Progenitor cell of endocrine pancreas (in vitro differentiated cells): ENCODE results near the gene KLF17. TPM values are rescaled to one million over a fixed set of nuclear protein-coding genes. Genes with fewer than 3 reads are reported as not detected.

Experiments
- DNase-seq: peaks from one replicate; pipeline ENCODE4 v3.0.0; 2021; ENCODE audit warnings: low spot score; ENCODE audit not compliant: unreplicated experiment
- H3K27ac Mint-ChIP-seq: 2 replicates; pipeline ENCODE4 v1.8.0; 2021; ENCODE audit warnings: mild to moderate bottlenecking, moderate library complexity, mixed read lengths
- H3K27me3 Mint-ChIP-seq: 2 replicates; pipeline ENCODE4 v1.8.0; 2021; ENCODE audit warnings: mixed read lengths
- H3K36me3 Mint-ChIP-seq: 2 replicates; pipeline ENCODE4 v1.8.0; 2022; ENCODE audit warnings: mixed read lengths; ENCODE audit not compliant: insufficient read depth
- H3K4me1 Mint-ChIP-seq: 2 replicates; pipeline ENCODE4 v1.8.0; 2021; ENCODE audit warnings: low read depth, mixed read lengths
- H3K4me3 Mint-ChIP-seq: 2 replicates; pipeline ENCODE4 v1.8.0; 2021; ENCODE audit warnings: low read depth, mild to moderate bottlenecking, moderate library complexity, mixed read lengths
- H3K9me3 Mint-ChIP-seq: 2 replicates; pipeline ENCODE4 v1.8.0; 2021; ENCODE audit warnings: low read depth, mixed read lengths
- CTCF ChIP-seq: fragments of 200-600 bp; sonication (generic); IDR thresholded peaks from one replicate; pipeline ENCODE4 v1.5.0; 2021; ENCODE audit warnings: antibody characterized with exemption, mild to moderate bottlenecking; ENCODE audit not compliant: unreplicated experiment
- long read RNA-seq: library from polyadenylated mRNA; unstranded; transcript quantifications from one replicate; pipeline ENCODE4 v2.0.0, GENCODE V29; 2020
- total RNA-seq: library from RNA; stranded (reverse); gene quantifications from 2 replicates; pipeline ENCODE4 v1.2.1, GENCODE V29; 2021

The KLF17 gene
- total RNA-seq, result not detected in 2 replicates
- long read RNA-seq, result 0 reads

- TF ChIP-seq CTCF, result no peak
- Mint-ChIP-seq H3K9me3 (no peaks in the 10 kb centered on the region), H3K27ac (no peak within 1 kb of the TSS), H3K4me3 (no peak within 1 kb of the TSS), H3K4me1 (no peaks in the 10 kb centered on the region), H3K27me3 (peaks cover 17% of the 10 kb centered on the region), H3K36me3 (no peaks in the 10 kb centered on the region)
- DNase-seq, result no peak
These were observed at the start of gene KLF17 for GRCh38 chr1:44118682-44119081. Gene KLF17, plus strand, starts transcription at chr1:44118821. Its CDS starts 87 bp downstream, at chr1:44118908.

GRCh38 chr1:44071461-44071860 is 47.2 kb upstream of the KLF17 start:
- Mint-ChIP-seq H3K36me3 (no peaks in the 10 kb centered on the region), H3K9me3 (no peaks in the 10 kb centered on the region), H3K27me3 (peaks cover 23% of the 10 kb centered on the region), H3K4me1 (peaks cover 12% of the 10 kb centered on the region), H3K27ac (no peak overlapping the region), H3K4me3 (no peak overlapping the region)
- no peak for DNase-seq
- TF ChIP-seq CTCF, result no peak

GRCh38 chr1:44072204-44072603 is 46.4 kb upstream of the KLF17 start:
- no peak for DNase-seq
- no peak overlapping the region for H3K4me3 Mint-ChIP-seq
- H3K4me1 Mint-ChIP-seq, result peaks cover 12% of the 10 kb centered on the region
- H3K9me3 Mint-ChIP-seq, result no peaks in the 10 kb centered on the region
- H3K27ac Mint-ChIP-seq, result no peak overlapping the region
- TF ChIP-seq CTCF, result no peak
- peaks cover 21% of the 10 kb centered on the region for H3K27me3 Mint-ChIP-seq
- H3K36me3 Mint-ChIP-seq, result no peaks in the 10 kb centered on the region

- no peak for DNase-seq
- no peaks in the 10 kb centered on the region for H3K36me3 Mint-ChIP-seq
- H3K27ac Mint-ChIP-seq, result no peak overlapping the region
- H3K4me1 Mint-ChIP-seq, result peaks cover 8% of the 10 kb centered on the region
- H3K27me3 Mint-ChIP-seq, result peaks cover 17% of the 10 kb centered on the region
- no peak for TF ChIP-seq CTCF
- no peaks in the 10 kb centered on the region for H3K9me3 Mint-ChIP-seq
- H3K4me3 Mint-ChIP-seq, result no peak overlapping the region
These were observed 45.8 kb upstream of the KLF17 start for GRCh38 chr1:44072821-44073220.

- H3K4me1 Mint-ChIP-seq, result peaks cover 8% of the 10 kb centered on the region
- DNase-seq, result no peak
- no peak for TF ChIP-seq CTCF
- peaks cover 17% of the 10 kb centered on the region for H3K27me3 Mint-ChIP-seq
- H3K9me3 Mint-ChIP-seq, result no peaks in the 10 kb centered on the region
- no peaks in the 10 kb centered on the region for H3K36me3 Mint-ChIP-seq
- no peak overlapping the region for H3K27ac Mint-ChIP-seq
- no peak overlapping the region for H3K4me3 Mint-ChIP-seq
These were observed 45.1 kb upstream of the KLF17 start for GRCh38 chr1:44073528-44073927.
